B cell (primary cell): ENCODE results near the gene IL36A. TPM values are rescaled to one million over a fixed set of nuclear protein-coding genes. Genes with fewer than 3 reads are reported as not detected.

Source experiments
- ATAC-seq: fragments of 200-7000 bp; cut with Tn5 transposase; one replicate; pipeline ENCODE4 v1.10.0; 2021; ENCODE audit warnings: low read depth, mild to moderate bottlenecking, moderate number of reproducible peaks, moderate library complexity
- CTCF ChIA-PET: fragments of 350-600 bp; sonication (Branson Sonifier 250); formaldehyde crosslinking; loops from one replicate; lab custom pipeline; 2021; ENCODE audit warnings: antibody characterized with exemption, inconsistent platforms; lab: Charles Lee
- POLR2A ChIA-PET: fragments of 350-600 bp; sonication (Branson Sonifier 250); formaldehyde crosslinking; loops from one replicate; lab custom pipeline; 2021; ENCODE audit warnings: antibody characterized with exemption; lab: Charles Lee
- DNase-seq: peaks from one replicate; pipeline ENCODE4 v3.0.0; 2013
- H2AFZ ChIP-seq: 2 replicates; pipeline ENCODE4 v1.6.1; 2012; ENCODE audit warnings: mild to moderate bottlenecking, low read depth, low read length; ENCODE audit not compliant: insufficient read depth, poor library complexity, severe bottlenecking
- H3K27ac ChIP-seq, 2 donors: 1 replicate in 1 of 2; 2 replicates in 1 of 2; pipeline ENCODE4 v1.5.1; 2012 to 2013; ENCODE audit warnings: low read length in 2 of 2, mild to moderate bottlenecking in 2 of 2, moderate library complexity in 1 of 2
- H3K27me3 ChIP-seq, 4 experiments: fragments of 200-600 bp in 1 of 4; sonication (generic) in 1 of 4; replicated peaks in 1 of 4; 1 replicate in 2 of 4; 2 replicates in 2 of 4; pipeline versions ENCODE4 v1.6.1 to v1.7.0; 2013 to 2016; ENCODE audit warnings: low read length in 3 of 4, mild to moderate bottlenecking in 2 of 4, mixed read lengths in 1 of 4, moderate library complexity in 1 of 4; ENCODE audit not compliant: insufficient read depth in 4 of 4, control insufficient read depth in 3 of 4; ENCODE audit errors: control extremely low read depth in 1 of 4
- H3K36me3 ChIP-seq, 2 experiments: replicated peaks in 1 of 2; 1 replicate in 1 of 2; 2 replicates in 1 of 2; pipeline versions ENCODE4 v1.6.1 to v1.7.1; 2013; ENCODE audit warnings: low read length in 1 of 2; ENCODE audit not compliant: insufficient read depth in 2 of 2, control insufficient read depth in 1 of 2; ENCODE audit errors: control extremely low read depth in 1 of 2, extremely low read depth in 1 of 2
- H3K4me1 ChIP-seq, 2 donors: fragments of 200-600 bp in 1 of 2; sonication (generic) in 1 of 2; 1 replicate in 1 of 2; 2 replicates in 1 of 2; pipeline versions ENCODE4 v1.5.1 to v1.6.1; 2013 to 2017; ENCODE audit warnings: low read length in 2 of 2; ENCODE audit not compliant: control insufficient read depth in 2 of 2, insufficient read depth in 2 of 2
- H3K4me2 ChIP-seq: replicated peaks from 2 replicates; pipeline ENCODE3; 2012; ENCODE audit warnings: mild to moderate bottlenecking, low read depth, low read length; ENCODE audit not compliant: poor library complexity, severe bottlenecking
- H3K4me3 ChIP-seq, 5 experiments: fragments of 200-600 bp in 1 of 5; sonication (generic) in 1 of 5; 1 replicate in 3 of 5; 2 replicates in 2 of 5; pipeline versions ENCODE4 v1.5.1 to v1.7.0; 2011 to 2016; ENCODE audit warnings: low read length in 4 of 5, mild to moderate bottlenecking in 4 of 5, low read depth in 2 of 5, control low read depth in 1 of 5, moderate library complexity in 1 of 5; ENCODE audit not compliant: insufficient read depth in 1 of 5; ENCODE audit errors: control extremely low read depth in 1 of 5, extremely low read depth in 1 of 5
- H3K79me2 ChIP-seq: fragments of 200-600 bp; sonication (generic); one replicate; pipeline ENCODE4 v1.6.0; 2016; ENCODE audit warnings: low read length; ENCODE audit not compliant: control insufficient read depth, insufficient read depth
- H3K9ac ChIP-seq: fragments of 200-600 bp; sonication (generic); 2 replicates; pipeline ENCODE4 v1.6.1; 2017; ENCODE audit warnings: mild to moderate bottlenecking, low read length, moderate library complexity
- H3K9me3 ChIP-seq, 3 donors: one replicate each; pipeline versions ENCODE4 v1.6.1 to v1.7.1; 2013; ENCODE audit warnings: low read length in 2 of 3; ENCODE audit not compliant: control insufficient read depth in 2 of 3, insufficient read depth in 1 of 3; ENCODE audit errors: control extremely low read depth in 1 of 3
- H4K20me1 ChIP-seq: 2 replicates; pipeline ENCODE4 v1.6.0; 2012; ENCODE audit warnings: mild to moderate bottlenecking, low read length; ENCODE audit not compliant: insufficient read depth, control insufficient read depth, poor library complexity, severe bottlenecking
- H3K27ac Mint-ChIP-seq: one replicate; pipeline ENCODE4 v1.8.0; 2021; ENCODE audit warnings: mixed read lengths
- H3K27me3 Mint-ChIP-seq: one replicate; pipeline ENCODE4 v1.8.0; 2021; ENCODE audit warnings: mixed read lengths
- H3K4me1 Mint-ChIP-seq: one replicate; pipeline ENCODE4 v1.8.0; 2021; ENCODE audit warnings: mixed read lengths
- H3K4me3 Mint-ChIP-seq: one replicate; pipeline ENCODE4 v1.8.0; 2021; ENCODE audit warnings: mixed read lengths
- H3K9me3 Mint-ChIP-seq: one replicate; pipeline ENCODE4 v1.8.0; 2022; ENCODE audit warnings: mixed read lengths; ENCODE audit not compliant: insufficient read depth
- CTCF ChIP-seq: fragments of 200-600 bp; IDR thresholded peaks from one replicate; pipeline ENCODE4 v1.8.0; 2022; ENCODE audit warnings: antibody characterized with exemption, mild to moderate bottlenecking
- EZH2 ChIP-seq: IDR thresholded peaks from 2 replicates; pipeline ENCODE4 v1.6.1; 2012; ENCODE audit warnings: borderline replicate concordance, low read depth, mild to moderate bottlenecking, moderate library complexity, low read length; ENCODE audit not compliant: insufficient read depth, poor library complexity, severe bottlenecking
- WGBS: methylation state at CpG from one replicate; pipeline ENCODE4 v1.1.5; 2013; ENCODE audit warnings: missing lambda C conversion rate; ENCODE audit not compliant: insufficient coverage; 5-methylcytosine and 5-hydroxymethylcytosine counted together
- intact Hi-C: fragments of 100-400 bp; cut with micrococcal nuclease; formaldehyde crosslinking; loops from one replicate; pipeline ENCODE4 v1.10.0; 2022
- polyA plus RNA-seq: library from polyadenylated mRNA; depleted of rRNA; stranded (reverse); fragments of >200 nt; gene quantifications from 2 replicates; pipeline ENCODE4 v1.2.3, GENCODE V29; 2012
- total RNA-seq, 2 donors: library from RNA; stranded (reverse); fragments of 120-200 nt in 1 of 2; gene quantifications; 1 replicate in 1 of 2; 2 replicates in 1 of 2; pipeline versions ENCODE4 v1.2.3 to v1.2.4, GENCODE V29; 2013 to 2022

Gene IL36A
- total and polyA plus RNA-seq, 2 donors (not counting 1 experiment from before 2014, with no cell fraction given), result not detected

GRCh38 chr2:112962308-112963175, 42.7 kb upstream of the IL36A start:
- no peak overlapping the region for H3K27ac Mint-ChIP-seq
- Histone ChIP-seq H3K4me1 (no peaks in the 10 kb centered on the region), H3K4me3 (no peak overlapping the region), H3K27me3 (peaks cover 0 to 12% (median 0%) of the 10 kb centered on the region in 4 experiments), H2AFZ (no peak overlapping the region), H3K9me3 (no peaks in the 10 kb centered on the region), H3K79me2 (no peaks in the 10 kb centered on the region), H4K20me1 (no peaks in the 10 kb centered on the region), H3K9ac (no peak overlapping the region), H3K36me3 (no peaks in the 10 kb centered on the region), H3K4me2 (no peak overlapping the region), H3K27ac (no peak overlapping the region)
- ChIA-PET POLR2A (no interaction called here), CTCF (no interaction called here)
- DNase-seq (no peak), ATAC-seq (no peak)
- no peak overlapping the region for H3K4me3 Mint-ChIP-seq
- H3K9me3 Mint-ChIP-seq, result no peaks in the 10 kb centered on the region
- peaks cover 3% of the 10 kb centered on the region for H3K27me3 Mint-ChIP-seq
- no peak for TF ChIP-seq EZH2
- TF ChIP-seq CTCF, result no peak
- no peaks in the 10 kb centered on the region for H3K4me1 Mint-ChIP-seq
- WGBS, result 94% methylated on average over 2 of the region's 3 CpGs
- intact Hi-C loops, result no loop called here

- intact Hi-C loops, result no loop called here
- Histone ChIP-seq H2AFZ (no peak overlapping the region), H3K36me3 (no peaks in the 10 kb centered on the region), H3K27ac (no peak overlapping the region), H3K27me3 (peaks cover 0 to 2% (median 0%) of the 10 kb centered on the region in 4 experiments), H3K4me3 (no peak overlapping the region), H3K4me2 (no peak overlapping the region), H3K79me2 (no peaks in the 10 kb centered on the region), H3K9me3 (no peaks in the 10 kb centered on the region), H3K4me1 (no peaks in the 10 kb centered on the region), H4K20me1 (no peaks in the 10 kb centered on the region), H3K9ac (no peak overlapping the region)
- DNase-seq, result no peak
- ChIA-PET POLR2A (no interaction called here), CTCF (interaction anchor here (1.0 to 1.3 kb wide), 2 partner anchors 8 to 12 kb away, joined by 4 read pairs; no protein-coding TSS in a partner anchor)
- ATAC-seq, result no peak
- H3K4me3 Mint-ChIP-seq, result no peak overlapping the region
- TF ChIP-seq EZH2 (no peak), CTCF (no peak)
- no peaks in the 10 kb centered on the region for H3K4me1 Mint-ChIP-seq
- no peak overlapping the region for H3K27ac Mint-ChIP-seq
- no CpG with 5 or more reads among the region's 2 CpGs for WGBS
- H3K9me3 Mint-ChIP-seq, result no peaks in the 10 kb centered on the region
- peaks cover 19% of the 10 kb centered on the region for H3K27me3 Mint-ChIP-seq
These were observed 38.2 kb upstream of the IL36A start for GRCh38 chr2:112967023-112967422.
